ENCODE results near the gene MGLL. TPM values are rescaled to one million over a fixed set of nuclear protein-coding genes. Genes with fewer than 3 reads are reported as not detected.

Gene MGLL
- total RNA-seq, 6 experiments from 2014 or later: 97.0 to 168 (median 115) TPM

- no peak for TF ChIP-seq POLR2A (IDR thresholded peaks at IDR 0.05)
- no peak for TF ChIP-seq CTCF (IDR thresholded peaks at IDR 0.05)
- intact Hi-C loops (cut with DNase I): no loop called here
- no peak for DNase-seq
- Histone ChIP-seq H3K27ac (no peak overlapping the region), H3K36me3 (peaks cover 0 to 5% (median 3%) of the 10 kb centered on the region in 4 donors), H3K9me3 (no peaks in the 10 kb centered on the region), H3K4me1 (peaks cover 0 to 11% (median 4%) of the 10 kb centered on the region in 4 donors), H3K27me3 (no peaks in the 10 kb centered on the region), H3K4me3 (no peak overlapping the region)
- ATAC-seq: no peak
- WGBS (ENCODE audit: insufficient coverage, low coverage, low lambda C conversion rate, missing lambda C conversion rate): no CpG with 5 or more reads among the region's 3 CpGs
Observed at GRCh38 chr3:127801731-127802313, 20.5 kb downstream of the MGLL start.

DNA sequence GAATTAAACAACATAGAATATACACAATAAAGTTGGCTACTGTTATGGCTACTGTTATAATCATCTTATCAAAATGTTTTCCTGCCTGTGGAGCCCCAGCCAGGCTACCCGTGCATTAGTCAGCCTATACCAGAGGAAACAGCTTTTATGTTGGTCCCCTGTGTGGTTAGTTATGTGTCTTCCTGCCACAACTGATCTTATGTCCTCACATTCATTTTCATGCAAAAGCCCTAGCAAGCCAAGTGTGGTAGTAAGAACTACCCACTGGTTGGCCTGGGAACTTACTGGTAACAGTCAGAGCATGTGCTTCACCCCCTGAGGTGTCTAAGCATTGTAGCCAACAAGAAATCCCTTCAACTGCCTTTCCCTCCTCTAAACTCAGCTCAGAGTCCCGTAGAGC lies 21.8 kb downstream of the MGLL start:
- H3K4me1 ChIP-seq: peaks cover 0 to 11% (median 4%) of the 10 kb centered on the region in 4 donors
- H3K27ac ChIP-seq: no peak overlapping the region
- peaks cover 0 to 10% (median 5%) of the 10 kb centered on the region in 4 donors for H3K36me3 ChIP-seq
- H3K4me3 ChIP-seq: no peak overlapping the region
- DNase-seq (no peak), ATAC-seq (no peak)
- no peak for TF ChIP-seq CTCF (IDR thresholded peaks at IDR 0.05)
- TF ChIP-seq POLR2A (IDR thresholded peaks at IDR 0.05): no peak
- intact Hi-C loops (cut with DNase I): no loop called here
- no peaks in the 10 kb centered on the region for H3K9me3 ChIP-seq
- no peaks in the 10 kb centered on the region for H3K27me3 ChIP-seq
- whole genome bisulfite sequencing (ENCODE audit: insufficient coverage, low coverage, low lambda C conversion rate, missing lambda C conversion rate): 50% methylated on average over 1 of the region's 2 CpGs

GRCh38 chr3:127799476-127800222 lies 22.7 kb downstream of the MGLL start:
- TF ChIP-seq CTCF (IDR thresholded peaks at IDR 0.05) (no peak), POLR2A (IDR thresholded peaks at IDR 0.05) (no peak)
- no peaks in the 10 kb centered on the region for H3K9me3 ChIP-seq
- H3K27ac ChIP-seq: no peak overlapping the region
- H3K4me1 ChIP-seq: peaks cover 0 to 11% (median 4%) of the 10 kb centered on the region in 4 donors
- peaks cover 0 to 10% (median 5%) of the 10 kb centered on the region in 4 donors for H3K36me3 ChIP-seq
- intact Hi-C loops (cut with DNase I): no loop called here
- WGBS (ENCODE audit: insufficient coverage, low coverage, low lambda C conversion rate, missing lambda C conversion rate): 84% methylated on average over 5 of the region's 6 CpGs
- H3K27me3 ChIP-seq: no peaks in the 10 kb centered on the region
- DNase-seq (no peak), ATAC-seq (no peak)
- no peak overlapping the region for H3K4me3 ChIP-seq

- peaks cover 0 to 10% (median 5%) of the 10 kb centered on the region in 4 donors for H3K36me3 ChIP-seq
- intact Hi-C loops (cut with DNase I): no loop called here
Observed at GRCh38 chr3:127798716-127799115, 23.6 kb downstream of the MGLL start.

More at GRCh38 chr3:127798716-127799115, 23.6 kb downstream of the MGLL start:
- H3K4me3 ChIP-seq: no peak overlapping the region
- TF ChIP-seq POLR2A (IDR thresholded peaks at IDR 0.05) (no peak), CTCF (IDR thresholded peaks at IDR 0.05) (no peak)
- H3K9me3 ChIP-seq: no peaks in the 10 kb centered on the region
- H3K4me1 ChIP-seq: peaks cover 0 to 11% (median 4%) of the 10 kb centered on the region in 4 donors
- WGBS (ENCODE audit: insufficient coverage, low coverage, low lambda C conversion rate, missing lambda C conversion rate): 79% methylated on average over 2 of the region's 4 CpGs
- no peak for DNase-seq
- H3K27me3 ChIP-seq: no peaks in the 10 kb centered on the region
- no peak for ATAC-seq
- no peak overlapping the region for H3K27ac ChIP-seq

Data from right lobe of liver (tissue), 6 donors.